ENCODE measurements around the gene EBI3.

DNA sequence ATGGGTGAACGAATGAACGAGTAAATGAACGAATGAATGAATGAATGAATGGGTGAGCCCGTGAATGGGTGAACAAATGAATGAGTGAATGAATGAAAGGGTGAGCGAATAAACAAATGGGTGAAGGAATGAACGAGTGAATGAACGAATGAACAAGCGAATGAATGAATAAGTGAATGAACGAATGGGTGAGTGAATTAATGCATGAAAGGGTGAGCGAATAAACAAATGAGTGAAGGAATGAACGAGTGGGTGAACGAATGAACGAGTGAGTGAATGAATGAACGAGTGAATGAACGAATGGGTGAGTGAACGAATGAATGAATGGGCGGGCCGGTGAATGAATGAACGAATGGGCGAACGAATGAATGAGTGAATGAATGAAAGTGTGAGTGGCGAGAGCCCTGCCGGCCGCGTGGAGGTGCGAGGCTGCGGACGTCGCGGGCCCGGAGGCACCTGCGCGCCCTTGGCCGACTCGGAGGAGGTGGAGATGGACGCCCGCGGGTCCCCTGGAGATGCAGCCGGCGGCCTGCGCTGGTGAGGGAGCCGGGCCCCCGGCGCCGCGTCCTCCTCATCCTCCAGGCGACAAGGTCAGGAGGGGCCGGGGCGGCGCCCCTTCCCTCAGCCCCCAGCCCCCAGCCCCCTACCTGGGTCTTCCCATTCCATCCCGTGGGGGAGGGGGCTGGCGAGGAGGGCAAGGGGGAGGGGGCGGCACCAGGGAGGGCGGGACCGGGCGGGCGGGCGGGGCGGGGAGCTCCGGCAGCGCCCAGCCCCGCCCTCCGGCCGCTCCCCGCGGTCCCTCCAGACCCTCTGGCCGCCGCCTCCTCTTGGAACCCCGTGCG lies 31.5 kb upstream of the EBI3 start:
- TF ChIP-seq, protein P1, sequence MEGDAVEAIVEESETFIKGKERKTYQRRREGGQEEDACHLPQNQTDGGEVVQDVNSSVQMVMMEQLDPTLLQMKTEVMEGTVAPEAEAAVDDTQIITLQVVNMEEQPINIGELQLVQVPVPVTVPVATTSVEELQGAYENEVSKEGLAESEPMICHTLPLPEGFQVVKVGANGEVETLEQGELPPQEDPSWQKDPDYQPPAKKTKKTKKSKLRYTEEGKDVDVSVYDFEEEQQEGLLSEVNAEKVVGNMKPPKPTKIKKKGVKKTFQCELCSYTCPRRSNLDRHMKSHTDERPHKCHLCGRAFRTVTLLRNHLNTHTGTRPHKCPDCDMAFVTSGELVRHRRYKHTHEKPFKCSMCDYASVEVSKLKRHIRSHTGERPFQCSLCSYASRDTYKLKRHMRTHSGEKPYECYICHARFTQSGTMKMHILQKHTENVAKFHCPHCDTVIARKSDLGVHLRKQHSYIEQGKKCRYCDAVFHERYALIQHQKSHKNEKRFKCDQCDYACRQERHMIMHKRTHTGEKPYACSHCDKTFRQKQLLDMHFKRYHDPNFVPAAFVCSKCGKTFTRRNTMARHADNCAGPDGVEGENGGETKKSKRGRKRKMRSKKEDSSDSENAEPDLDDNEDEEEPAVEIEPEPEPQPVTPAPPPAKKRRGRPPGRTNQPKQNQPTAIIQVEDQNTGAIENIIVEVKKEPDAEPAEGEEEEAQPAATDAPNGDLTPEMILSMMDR (IDR thresholded peaks at IDR 0.05): no peak
- no peak for TF ChIP-seq POLR2A (IDR thresholded peaks at IDR 0.05)

All from right lobe of liver (tissue), 4 donors.